GM23338 (cell line): ENCODE measurements around the gene DECR2. TPM values are rescaled to one million over a fixed set of nuclear protein-coding genes. Genes with fewer than 3 reads are reported as not detected.

Experiments used
- ATAC-seq: fragments of 200-7000 bp; cut with Tn5 transposase; 3 replicates; pipeline ENCODE4 v1.9.1; 2020
- DNase-seq: peaks from one replicate; pipeline ENCODE4 v3.0.0-alpha.2; 2015; ENCODE audit warnings: low spot score
- H2AFZ ChIP-seq: fragments of 200-600 bp; sonication (generic); 2 replicates; pipeline ENCODE4 v1.8.0; 2016; ENCODE audit warnings: antibody characterized with exemption, mild to moderate bottlenecking, moderate library complexity
- H3F3A ChIP-seq: fragments of 200-600 bp; sonication (generic); replicated peaks from 2 replicates; pipeline ENCODE4 v1.8.0; 2017; ENCODE audit warnings: antibody characterized with exemption, mixed run types, low read depth
- H3K27ac ChIP-seq: fragments of 200-600 bp; sonication (generic); 2 replicates; pipeline ENCODE4 v1.6.1; 2016; ENCODE audit warnings: low read depth
- H3K27me3 ChIP-seq: fragments of 200-600 bp; sonication (generic); 2 replicates; pipeline ENCODE4 v1.8.0; 2016; ENCODE audit warnings: mild to moderate bottlenecking, mixed run types, moderate library complexity; ENCODE audit not compliant: insufficient read depth
- H3K36me3 ChIP-seq: fragments of 200-600 bp; sonication (generic); 2 replicates; pipeline ENCODE4 v1.8.0; 2016; ENCODE audit warnings: mild to moderate bottlenecking; ENCODE audit not compliant: insufficient read depth
- H3K4me1 ChIP-seq: fragments of 200-600 bp; sonication (generic); 2 replicates; pipeline ENCODE4 v1.8.0; 2016; ENCODE audit warnings: mild to moderate bottlenecking, moderate library complexity; ENCODE audit not compliant: insufficient read depth
- H3K4me2 ChIP-seq: fragments of 200-600 bp; sonication (generic); 2 replicates; pipeline ENCODE4 v1.7.1; 2017; ENCODE audit warnings: mixed run types
- H3K4me3 ChIP-seq: fragments of 200-600 bp; sonication (generic); 2 replicates; pipeline ENCODE4 v1.6.1; 2016; ENCODE audit warnings: mixed run types
- H3K79me2 ChIP-seq: fragments of 200-600 bp; sonication (generic); replicated peaks from 2 replicates; pipeline ENCODE4 v1.8.0; 2017; ENCODE audit warnings: mild to moderate bottlenecking; ENCODE audit not compliant: insufficient read depth
- H3K9me2 ChIP-seq: fragments of 200-600 bp; sonication (generic); 2 replicates; pipeline ENCODE4 v1.8.0; 2017; ENCODE audit not compliant: insufficient read depth
- H4K20me1 ChIP-seq: fragments of 200-600 bp; sonication (generic); replicated peaks from 2 replicates; pipeline ENCODE4 v1.8.0; 2017; ENCODE audit warnings: mild to moderate bottlenecking; ENCODE audit not compliant: insufficient read depth
- H3K27ac Mint-ChIP-seq: 2 replicates; pipeline ENCODE4 v1.8.0; 2020; ENCODE audit warnings: inconsistent platforms, mild to moderate bottlenecking, moderate library complexity, mixed read lengths
- H3K27me3 Mint-ChIP-seq: 3 replicates; pipeline ENCODE4 v1.8.0; 2022; ENCODE audit warnings: low read depth, mild to moderate bottlenecking, moderate library complexity, mixed read lengths, inconsistent platforms; ENCODE audit not compliant: insufficient read depth, poor library complexity
- H3K36me3 Mint-ChIP-seq: 3 replicates; pipeline ENCODE4 v1.8.0; 2021; ENCODE audit warnings: low read depth, mild to moderate bottlenecking, inconsistent platforms, moderate library complexity, mixed read lengths
- H3K4me1 Mint-ChIP-seq: 3 replicates; pipeline ENCODE4 v1.8.0; 2020; ENCODE audit warnings: mild to moderate bottlenecking, inconsistent platforms, mixed read lengths
- H3K4me3 Mint-ChIP-seq: 3 replicates; pipeline ENCODE4 v1.8.0; 2021; ENCODE audit warnings: moderate library complexity, mild to moderate bottlenecking, inconsistent platforms, mixed read lengths
- H3K9me3 Mint-ChIP-seq: 3 replicates; pipeline ENCODE4 v1.8.0; 2020; ENCODE audit warnings: moderate library complexity, mild to moderate bottlenecking, inconsistent platforms, mixed read lengths
- EZH2 ChIP-seq: fragments of 200-600 bp; sonication (generic); IDR thresholded peaks from one replicate; pipeline ENCODE4 v1.8.0; 2017; ENCODE audit warnings: antibody characterized with exemption, mild to moderate bottlenecking, low read depth; ENCODE audit not compliant: unreplicated experiment
- EZH2phosphoT487 ChIP-seq: fragments of 200-600 bp; sonication (generic); IDR thresholded peaks from one replicate; pipeline ENCODE4 v1.8.1; 2018; ENCODE audit warnings: antibody characterized with exemption; ENCODE audit not compliant: unreplicated experiment
- JUNB ChIP-seq: IDR thresholded peaks from one replicate; pipeline ENCODE4 v1.6.1; 2016; ENCODE audit warnings: antibody characterized with exemption; ENCODE audit not compliant: unreplicated experiment
- NANOG ChIP-seq: IDR thresholded peaks from 2 replicates; pipeline ENCODE4 v1.6.1; 2016; ENCODE audit warnings: antibody characterized with exemption, borderline replicate concordance
- POLR2AphosphoS5 ChIP-seq: IDR thresholded peaks from 2 replicates; pipeline ENCODE4 v1.6.1; 2016; ENCODE audit warnings: antibody characterized with exemption, low read depth
- STAT1 ChIP-seq: IDR thresholded peaks from one replicate; pipeline ENCODE4 v1.6.1; 2016; ENCODE audit warnings: antibody characterized with exemption; ENCODE audit not compliant: unreplicated experiment
- ZNF114 ChIP-seq: fragments of 250-450 bp; sonication (Bioruptor Pico); IDR thresholded peaks from 2 replicates; pipeline ENCODE4 v1.5.0; 2020; ENCODE audit warnings: mild to moderate bottlenecking, moderate library complexity
- ZNF331 ChIP-seq: fragments of 250-450 bp; sonication (Bioruptor Pico); IDR thresholded peaks from 2 replicates; pipeline ENCODE4 v1.5.0; 2020; ENCODE audit warnings: low read depth, mild to moderate bottlenecking, moderate library complexity
- ZNF462 ChIP-seq: fragments of 250-450 bp; sonication (Bioruptor Pico); IDR thresholded peaks from 2 replicates; pipeline ENCODE4 v1.5.0; 2020; ENCODE audit warnings: mild to moderate bottlenecking, moderate library complexity
- polyA plus RNA-seq: library from polyadenylated mRNA; unstranded; fragments of >200 nt; fragmentation: Nextera tagmentation; extraction: Ambion mirVana; gene quantifications from 2 replicates; pipeline ENCODE4 v1.2.1, GENCODE V29; 2016
- total RNA-seq: library from RNA; depleted of rRNA; stranded (reverse); fragments of >200 nt; shearing (Covaris generic); gene quantifications from 2 replicates; pipeline ENCODE4 v1.2.3, GENCODE V29; 2014
- TF ChIP-seq, protein P1 (sequence below), 2 experiments: fragments of 200-600 bp in 1 of 2; sonication (generic) in 1 of 2; conservative IDR thresholded peaks; 2 replicates each; pipeline versions ENCODE4 v1.5.1 to v1.6.1; 2016 to 2017; ENCODE audit warnings: antibody characterized with exemption in 2 of 2, low read depth in 2 of 2, mild to moderate bottlenecking in 2 of 2, moderate library complexity in 1 of 2

DECR2 gene
- total and polyA plus RNA-seq, 2 experiments from 2014 or later = 20.3 to 26.9 TPM

DNA sequence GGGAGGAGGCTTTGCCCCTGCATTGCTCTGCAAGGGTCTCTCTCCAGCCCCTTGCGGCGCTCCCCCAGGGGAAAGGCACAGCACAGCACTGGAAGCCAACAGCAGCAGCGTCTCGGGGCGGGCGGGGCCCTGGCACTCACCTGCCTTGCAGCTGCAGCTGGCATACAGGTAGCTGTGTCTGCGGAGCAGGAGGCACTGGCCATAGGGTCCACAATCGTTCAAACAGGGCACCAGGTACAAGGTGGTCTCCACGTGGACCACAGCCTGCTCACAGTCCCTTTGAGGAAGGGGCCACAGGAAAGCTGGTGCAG lies 27.1 kb upstream of the DECR2 start:
- no peak for DNase-seq
- Mint-ChIP-seq H3K27me3 (peaks cover 7% of the 10 kb centered on the region), H3K27ac (no peak overlapping the region), H3K4me3 (no peak overlapping the region), H3K9me3 (no peaks in the 10 kb centered on the region), H3K36me3 (peaks cover 13% of the 10 kb centered on the region), H3K4me1 (peaks cover 14% of the 10 kb centered on the region; the same call in 1 of the 3 replicates)
- peaks cover 11% of the 10 kb centered on the region for H3K79me2 ChIP-seq
- peaks cover 4% of the 10 kb centered on the region; the same call in 1 of the 2 replicates for H3K4me1 ChIP-seq
- H4K20me1 ChIP-seq = peaks cover 5% of the 10 kb centered on the region
- no peaks in the 10 kb centered on the region for H3K27me3 ChIP-seq
- peaks cover 8% of the 10 kb centered on the region; the same call in 1 of the 2 replicates for H3F3A ChIP-seq
- H2AFZ ChIP-seq = no peak overlapping the region
- ATAC-seq = no peak
- H3K4me3 ChIP-seq = no peak overlapping the region
- H3K36me3 ChIP-seq = peaks cover 3% of the 10 kb centered on the region; the same call in 1 of the 2 replicates
- H3K27ac ChIP-seq = no peak overlapping the region
- no peaks in the 10 kb centered on the region for H3K9me2 ChIP-seq
- no peak overlapping the region for H3K4me2 ChIP-seq
- TF ChIP-seq ZNF114 (CRISPR knock-in tag) (no peak), NANOG (no peak), STAT1 (no peak), ZNF331 (CRISPR knock-in tag) (no peak), JUNB (no peak), ZNF462 (CRISPR knock-in tag) (no peak), EZH2 (no peak), POLR2AphosphoS5 (no peak), EZH2phosphoT487 (no peak)
- TF ChIP-seq, protein P1, sequence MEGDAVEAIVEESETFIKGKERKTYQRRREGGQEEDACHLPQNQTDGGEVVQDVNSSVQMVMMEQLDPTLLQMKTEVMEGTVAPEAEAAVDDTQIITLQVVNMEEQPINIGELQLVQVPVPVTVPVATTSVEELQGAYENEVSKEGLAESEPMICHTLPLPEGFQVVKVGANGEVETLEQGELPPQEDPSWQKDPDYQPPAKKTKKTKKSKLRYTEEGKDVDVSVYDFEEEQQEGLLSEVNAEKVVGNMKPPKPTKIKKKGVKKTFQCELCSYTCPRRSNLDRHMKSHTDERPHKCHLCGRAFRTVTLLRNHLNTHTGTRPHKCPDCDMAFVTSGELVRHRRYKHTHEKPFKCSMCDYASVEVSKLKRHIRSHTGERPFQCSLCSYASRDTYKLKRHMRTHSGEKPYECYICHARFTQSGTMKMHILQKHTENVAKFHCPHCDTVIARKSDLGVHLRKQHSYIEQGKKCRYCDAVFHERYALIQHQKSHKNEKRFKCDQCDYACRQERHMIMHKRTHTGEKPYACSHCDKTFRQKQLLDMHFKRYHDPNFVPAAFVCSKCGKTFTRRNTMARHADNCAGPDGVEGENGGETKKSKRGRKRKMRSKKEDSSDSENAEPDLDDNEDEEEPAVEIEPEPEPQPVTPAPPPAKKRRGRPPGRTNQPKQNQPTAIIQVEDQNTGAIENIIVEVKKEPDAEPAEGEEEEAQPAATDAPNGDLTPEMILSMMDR (conservative IDR thresholded peaks at IDR 0.05; ENCODE audit: low read depth in 2 of 2) = no peak
